Measurements from ENCODE around the gene TAC3.
"Not testable (repeated sequence)": the region's sequence is repeated elsewhere in the genome, so short reads cannot be mapped to it uniquely, and the experiment has no call there.

TAC3 gene

GRCh38 chr12:57033431-57033830 is 17.1 kb upstream of the TAC3 start:
- no peak for TF ChIP-seq CTCF (IDR thresholded peaks at IDR 0.05; ENCODE audit: insufficient read depth, low read depth, low read length, missing control alignments)
- DNase-seq (ENCODE audit: low read depth): peak; percentile 63
- H3K4me3 ChIP-seq (ENCODE audit: low read length): no peak overlapping the region

GRCh38 chr12:57031789-57032188 is 15.5 kb upstream of the TAC3 start:
- DNase-seq (ENCODE audit: low read depth): no peak
- H3K4me3 ChIP-seq (ENCODE audit: low read length): no peak overlapping the region
- TF ChIP-seq CTCF (IDR thresholded peaks at IDR 0.05; ENCODE audit: insufficient read depth, low read depth, low read length, missing control alignments): no peak

- TF ChIP-seq CTCF (IDR thresholded peaks at IDR 0.05; ENCODE audit: insufficient read depth, low read depth, low read length, missing control alignments): peak; percentile 30
- peak; percentile 91 for DNase-seq (ENCODE audit: low read depth)
- H3K4me3 ChIP-seq (ENCODE audit: low read length): no peak overlapping the region
These were observed 14.9 kb upstream of the TAC3 start for GRCh38 chr12:57031138-57031725.

- no peak for DNase-seq (ENCODE audit: low read depth)
- TF ChIP-seq CTCF (IDR thresholded peaks at IDR 0.05; ENCODE audit: insufficient read depth, low read depth, low read length, missing control alignments): no peak
- H3K4me3 ChIP-seq (ENCODE audit: low read length): no peak overlapping the region
These were observed 13.1 kb upstream of the TAC3 start for GRCh38 chr12:57029457-57029856.

GRCh38 chr12:57027805-57028153 is 11.4 kb upstream of the TAC3 start:
- H3K4me3 ChIP-seq (ENCODE audit: low read length): no peak overlapping the region
- no peak for TF ChIP-seq CTCF (IDR thresholded peaks at IDR 0.05; ENCODE audit: insufficient read depth, low read depth, low read length, missing control alignments)
- DNase-seq (ENCODE audit: low read depth): no peak

- DNase-seq (ENCODE audit: low read depth): no peak
- no peak overlapping the region for H3K4me3 ChIP-seq (ENCODE audit: low read length)
- no peak for TF ChIP-seq CTCF (IDR thresholded peaks at IDR 0.05; ENCODE audit: insufficient read depth, low read depth, low read length, missing control alignments)
These were observed 10.9 kb upstream of the TAC3 start for GRCh38 chr12:57027011-57027804.

GRCh38 chr12:57025196-57025595 is 8.9 kb upstream of the TAC3 start:
- no peak overlapping the region for H3K4me3 ChIP-seq (ENCODE audit: low read length)
- no peak for DNase-seq (ENCODE audit: low read depth)
- no peak for TF ChIP-seq CTCF (IDR thresholded peaks at IDR 0.05; ENCODE audit: insufficient read depth, low read depth, low read length, missing control alignments)

- H3K4me3 ChIP-seq (ENCODE audit: low read length); DNase-seq (ENCODE audit: low read depth): not testable (repeated sequence)
These were observed 6.0 kb upstream of the TAC3 start for GRCh38 chr12:57022324-57022723.
